ENCODE measurements around the gene ABL2. TPM values are rescaled to one million over a fixed set of nuclear protein-coding genes. Genes with fewer than 3 reads are reported as not detected.
"Not testable (repeated sequence)": the region's sequence is repeated elsewhere in the genome, so short reads cannot be mapped to it uniquely, and the experiment has no call there.

Gene ABL2
- polyA plus RNA-seq (2013, experiment 1 of 2; ENCODE audit: insufficient read length) = 11.9 TPM
- polyA plus RNA-seq (2013, experiment 2 of 2; ENCODE audit: insufficient read length) = 13.7 TPM

- peak; percentile 62 for DNase-seq
Measured at GRCh38 chr1:179229214-179230140, at the start of gene ABL2. TSS of gene ABL2 (minus strand) at chr1:179229677. CDS start at chr1:179229397, 280 bp downstream.

- DNase-seq = no peak
Measured at GRCh38 chr1:179278920-179279319, 49.4 kb upstream of the ABL2 start.

- DNase-seq = not testable (repeated sequence)
Measured at GRCh38 chr1:179274424-179274823, 44.9 kb upstream of the ABL2 start.

GRCh38 chr1:179269071-179269470, 39.6 kb upstream of the ABL2 start:
- DNase-seq = no peak

- DNase-seq = peak; percentile 19
Measured at GRCh38 chr1:179264507-179264906, 35.0 kb upstream of the ABL2 start.

DNA sequence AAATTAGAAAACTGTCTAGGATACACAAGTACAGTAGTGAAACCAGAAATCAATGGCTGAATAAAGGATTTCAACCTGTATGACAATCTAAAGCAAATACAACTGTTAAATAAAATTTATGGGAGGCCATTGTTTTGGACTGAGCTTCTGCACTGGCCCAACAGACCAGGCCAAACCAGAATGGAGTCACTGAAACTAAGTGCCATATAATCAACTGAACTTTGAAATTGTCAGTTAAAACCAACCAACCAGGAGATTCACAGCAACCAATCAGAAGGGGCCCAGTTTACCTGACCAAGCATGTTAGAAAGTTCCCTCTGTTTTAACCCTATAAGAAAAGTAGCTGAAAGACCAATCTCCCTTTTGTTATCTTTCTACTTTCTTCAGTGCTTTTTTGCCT, 33.6 kb upstream of the ABL2 start:
- no peak for DNase-seq

- no peak for DNase-seq
Measured at GRCh38 chr1:179262183-179262582, 32.7 kb upstream of the ABL2 start.

DNA sequence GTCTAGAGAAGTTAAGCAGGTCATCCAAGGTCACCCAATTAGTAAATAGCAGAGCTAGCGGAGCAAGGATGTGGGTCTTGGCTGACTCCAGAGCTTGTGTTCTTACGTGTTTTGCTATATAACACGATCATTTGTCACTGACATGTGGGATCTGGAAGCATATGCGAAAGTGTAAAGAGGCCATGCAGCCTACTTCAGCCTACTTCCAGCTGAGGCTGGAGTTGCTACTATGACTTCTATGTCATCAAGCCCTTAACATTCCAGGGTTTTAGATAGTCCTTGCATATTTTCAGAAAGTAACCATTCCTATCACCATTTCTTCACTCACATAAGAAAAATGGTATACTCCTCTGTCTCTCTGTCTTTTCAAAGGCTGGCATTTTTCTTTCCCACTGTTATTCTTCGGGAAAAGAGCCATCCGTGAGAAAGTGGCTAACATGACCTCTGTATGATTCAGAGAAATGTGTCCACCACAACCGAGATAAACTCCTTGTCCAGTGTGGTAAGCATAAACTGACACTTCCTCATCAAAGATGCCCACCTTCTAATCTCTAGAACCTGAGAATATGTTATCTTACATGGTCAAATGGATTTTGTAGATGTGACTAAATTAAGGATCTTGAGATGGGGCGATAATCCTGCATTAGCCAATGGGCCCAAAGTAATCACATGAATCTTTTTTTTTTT, 24.0 kb upstream of the ABL2 start:
- DNase-seq = peak; percentile 30

GRCh38 chr1:179252606-179253005, 23.1 kb upstream of the ABL2 start:
- DNase-seq = no peak

- DNase-seq = peak; percentile 28
Measured at GRCh38 chr1:179251675-179252074, 22.2 kb upstream of the ABL2 start.

- no peak for DNase-seq
Measured at GRCh38 chr1:179247923-179248322, 18.4 kb upstream of the ABL2 start.

DNA sequence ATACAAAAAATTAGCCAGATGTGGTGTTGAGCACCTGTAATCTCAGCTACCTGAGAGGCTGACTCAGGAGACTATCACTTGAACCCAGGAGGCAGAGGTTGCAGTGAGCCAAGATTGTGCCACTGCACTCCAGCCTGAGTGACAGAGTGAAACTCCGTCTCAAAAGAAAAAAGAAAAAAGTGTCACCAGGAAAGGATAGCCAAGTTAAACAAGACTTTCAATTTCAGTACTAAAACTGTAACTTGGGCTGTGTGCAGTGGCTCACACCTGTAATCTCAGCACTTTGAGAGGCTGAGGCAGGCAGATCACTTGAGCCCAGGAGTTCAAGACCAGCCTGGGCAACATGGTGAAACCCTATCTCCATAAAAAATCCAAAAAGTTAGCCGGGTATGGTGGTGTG, 15.9 kb upstream of the ABL2 start:
- DNase-seq = not testable (repeated sequence)

DNA sequence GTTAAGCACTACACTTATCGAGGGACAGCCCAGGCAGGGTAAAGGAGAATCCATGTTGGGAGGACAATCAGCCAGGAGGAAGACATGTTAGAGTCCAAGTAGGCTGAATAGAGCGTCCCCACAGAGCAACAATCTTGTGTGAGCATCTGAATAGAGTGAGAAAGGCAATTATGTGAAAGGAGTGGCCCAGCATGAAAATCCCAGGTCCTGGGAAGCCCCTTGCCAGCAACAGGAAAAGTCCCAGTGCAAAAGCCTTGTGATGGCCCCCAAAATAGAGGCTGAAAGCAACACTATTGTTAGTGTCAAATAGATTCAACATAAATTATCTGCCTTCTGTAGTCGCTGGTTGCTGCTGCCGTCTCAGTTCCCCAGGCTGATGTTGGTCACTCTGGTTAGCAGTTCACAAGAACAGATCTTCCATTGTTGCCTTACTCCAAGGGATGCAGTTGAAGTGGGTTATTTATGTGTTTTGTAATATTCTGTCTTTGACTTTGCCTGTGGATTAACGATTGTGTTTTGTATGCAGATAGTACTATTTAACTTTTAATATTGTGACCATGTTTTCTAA, 12.1 kb upstream of the ABL2 start:
- no peak for DNase-seq

- DNase-seq = no peak
Measured at GRCh38 chr1:179237222-179237621, 7.7 kb upstream of the ABL2 start.

- DNase-seq = no peak
Measured at GRCh38 chr1:179234863-179235262, 5.4 kb upstream of the ABL2 start.

GRCh38 chr1:179231923-179232322, 2.4 kb upstream of the ABL2 start:
- DNase-seq = peak; percentile 41

DNA sequence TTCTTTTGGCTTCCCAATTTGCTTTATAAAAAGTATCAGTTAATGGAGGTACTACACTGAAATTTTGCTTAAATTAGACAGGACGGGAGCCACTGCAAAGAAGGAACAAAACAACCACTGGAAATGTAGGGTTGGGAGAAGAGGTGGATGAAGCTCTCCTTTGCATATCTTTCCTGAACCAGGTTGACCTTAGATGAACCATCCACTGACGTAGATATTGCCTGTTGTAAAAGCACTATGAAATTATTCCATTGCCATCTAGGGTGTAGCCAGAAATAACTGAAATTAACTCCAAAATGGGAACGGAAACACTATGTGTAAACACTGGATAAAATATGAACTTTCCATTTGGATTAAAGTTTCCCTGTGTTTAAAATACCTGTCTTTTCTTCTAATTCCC, 1.2 kb upstream of the ABL2 start:
- no peak for DNase-seq

GRCh38 chr1:179230251-179230650, 774 bp upstream of the ABL2 start:
- DNase-seq = peak; percentile 72

GRCh38 chr1:179228783-179229213, 679 bp downstream of the ABL2 start:
- peak; percentile 47 for DNase-seq

GRCh38 chr1:179226738-179227137, 2.7 kb downstream of the ABL2 start:
- DNase-seq = no peak

DNA sequence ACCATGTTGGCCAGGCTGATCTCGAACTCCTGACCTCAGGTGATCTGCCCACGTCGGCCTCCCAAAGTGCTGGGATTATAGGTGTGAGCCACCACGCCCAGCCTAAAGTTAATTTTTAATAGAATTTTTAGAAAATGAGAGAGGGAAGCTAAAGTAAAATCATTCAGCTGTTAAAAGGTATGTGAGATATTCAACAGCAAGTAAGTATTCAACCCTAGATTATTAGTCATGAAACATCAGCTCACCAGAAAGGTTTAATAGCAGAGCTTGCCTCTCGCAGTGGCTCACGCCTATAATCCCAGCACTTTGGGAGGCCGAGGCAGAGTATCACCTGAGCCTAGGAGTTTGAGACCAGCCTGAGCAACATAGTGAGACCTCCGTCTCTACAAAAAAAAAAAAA, 5.0 kb downstream of the ABL2 start:
- not testable (repeated sequence) for DNase-seq

DNA sequence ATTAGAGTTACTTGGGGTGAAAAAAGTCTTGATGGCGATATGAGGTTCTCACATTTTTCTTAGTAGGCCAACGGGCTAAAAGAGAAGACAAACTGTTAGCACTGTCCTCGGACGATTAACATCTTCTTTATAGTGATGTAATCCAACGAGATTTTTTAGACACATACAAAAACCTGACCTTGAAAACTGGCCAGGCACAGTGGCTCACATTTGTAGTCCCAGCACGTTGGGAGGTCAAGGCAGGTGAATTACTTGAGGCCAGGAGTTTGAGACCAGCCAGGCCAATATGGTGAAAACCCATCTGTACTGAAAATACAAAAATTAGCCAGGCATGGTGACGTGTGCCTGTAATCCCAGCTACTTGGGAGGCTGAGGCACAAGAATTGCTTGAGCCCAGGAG, 8.4 kb downstream of the ABL2 start:
- not testable (repeated sequence) for DNase-seq

- no peak for DNase-seq
Measured at GRCh38 chr1:179217943-179218507, 11.5 kb downstream of the ABL2 start.
